Pancreas (tissue), 10 donors: ENCODE data around the gene AGPAT4. TPM values are rescaled to one million over a fixed set of nuclear protein-coding genes. Genes with fewer than 3 reads are reported as not detected.
A peak's percentile ranks its signal among the peaks of the same experiment; 100 is the strongest.
"Not testable (repeated sequence)": the region's sequence is repeated elsewhere in the genome, so short reads cannot be mapped to it uniquely, and the experiment has no call there.

Source experiments
- ATAC-seq, 4 donors: fragments of 200-7000 bp; cut with Tn5 transposase; one replicate each; pipeline versions ENCODE4 v1.8.0 to v1.9.1; 2020; ENCODE audit warnings: mild to moderate bottlenecking in 4 of 4, moderate library complexity in 4 of 4
- DNase-seq, 6 donors: peaks; one replicate each; pipeline ENCODE4 v3.0.0-alpha.2; 2020
- FAIRE-seq: peaks from 2 replicates; lab custom pipeline; 2012; peaks lifted over from hg19 to GRCh38; lab: Jason Lieb, UNC
- H3K27ac ChIP-seq, 4 donors: fragments of 200-600 bp; sonication (generic); 1 replicate in 3 of 4; 2 replicates in 1 of 4; pipeline versions ENCODE4 v1.5.0 to v1.8.0; 2020
- H3K27me3 ChIP-seq, 4 donors: fragments of 200-600 bp; one replicate each; pipeline ENCODE4 v1.8.0; 2021
- H3K36me3 ChIP-seq, 3 donors: fragments of 200-600 bp; sonication (generic) in 1 of 3; one replicate each; pipeline versions ENCODE4 v1.5.0 to v1.8.0; 2020 to 2021
- H3K4me1 ChIP-seq, 3 donors: fragments of 200-600 bp; one replicate each; pipeline ENCODE4 v1.8.0; 2021
- H3K4me3 ChIP-seq, 4 donors: fragments of 200-600 bp; sonication (generic) in 2 of 4; one replicate each; pipeline versions ENCODE4 v1.5.0 to v1.8.0; 2020 to 2021
- H3K9me3 ChIP-seq, 4 donors: fragments of 200-600 bp; one replicate each; pipeline ENCODE4 v1.8.0; 2021
- CTCF ChIP-seq, 4 donors: fragments of 200-600 bp; sonication (generic) in 3 of 4; IDR thresholded peaks; one replicate each; pipeline versions ENCODE4 v1.5.0 to v1.8.0; 2021; ENCODE audit warnings: antibody characterized with exemption in 4 of 4
- WGBS, 2 donors: extraction: QIAGEN DNeasy Blood & Tissue Kit; methylation state at CpG; one replicate each; pipeline ENCODE4 v1.1.7; 2013; 5-methylcytosine and 5-hydroxymethylcytosine counted together
- intact Hi-C, 3 donors: fragments of 100-400 bp; cut with DNase I; formaldehyde crosslinking; loops; one replicate each; pipeline versions ENCODE4 v1.11.1 to v1.14.2; 2022
- polyA plus RNA-seq, 2 donors: library from polyadenylated mRNA; stranded (reverse); fragments of 200-250 nt; gene quantifications; one replicate each; pipeline ENCODE4 v1.2.3, GENCODE V29; 2013
- total RNA-seq, 6 donors: library from RNA; stranded (reverse); fragmentation: NEBNext Ultra II Directional in 4 of 6; extraction: Animal tissue kit (Norgen Biotek cat#: 25700) in 4 of 6; gene quantifications; one replicate each; pipeline versions ENCODE4 v1.2.1 to v1.2.4, GENCODE V29; 2021 to 2023
- donor health status: healthy with polysubstance abuse.
- donor health status: DM: no; HTN: no; CAD: no; lungs with moderate emphysema.
- donor health status: DM: no; HTN: no; CAD: no.
- donor health status: control.
- donor health status: control.
- donor health status: Bipolar disorder and iron deficiency.
- donor health status: DM: yes; HTN: yes; CAD: no.
- donor health status: DM: no; HTN: no; CAD: no.
- donor health status: DM: no; HTN: no; CAD: no.
- donor health status: DM: yes; HTN: yes; CAD: no.

The AGPAT4 gene
- 1 to 10 TPM; 1.8 to 6.4 (median 2.7) TPM for total RNA-seq
- polyA plus RNA-seq = 1 to 10 TPM; 1.6 to 2.3 TPM

- peak in 4 of 6 donors; percentile 45 to 73 (median 58) for DNase-seq
- Histone ChIP-seq H3K9me3 (no peaks in the 10 kb centered on the region), H3K27ac (peak within 1 kb of the TSS in 2 of 4 donors; percentile 38 to 39), H3K4me1 (peaks cover 0 to 7% (median 4%) of the 10 kb centered on the region in 3 donors), H3K36me3 (no peaks in the 10 kb centered on the region), H3K27me3 (no peaks in the 10 kb centered on the region), H3K4me3 (peak within 1 kb of the TSS; percentile 18 to 57 (median 32))
- ATAC-seq = peak; percentile 94 to 99 (median 98)
- no peak for TF ChIP-seq CTCF (IDR thresholded peaks at IDR 0.05)
- peak; percentile 97 for FAIRE-seq
- WGBS, 2 donors = 0 to 1% methylated on average over 19 to 21 of the region's 21 CpGs
- intact Hi-C loops = no loop called here
Measured at GRCh38 chr6:161273752-161274487, at the start of gene AGPAT4. TSS of gene AGPAT4 (minus strand) at chr6:161274061. CDS start at chr6:161232213, 41,848 bp downstream.

- WGBS, 2 donors = 27 to 31% methylated on average over 2 of the region's 2 CpGs
- Histone ChIP-seq H3K4me3 (no peak overlapping the region), H3K4me1 (no peaks in the 10 kb centered on the region), H3K27me3 (no peaks in the 10 kb centered on the region), H3K9me3 (no peaks in the 10 kb centered on the region), H3K27ac (no peak overlapping the region), H3K36me3 (no peaks in the 10 kb centered on the region)
- intact Hi-C loops = no loop called here
- FAIRE-seq (no peak), DNase-seq (no peak), ATAC-seq (no peak)
- TF ChIP-seq CTCF (IDR thresholded peaks at IDR 0.05) = no peak
Measured at GRCh38 chr6:161319231-161319630, 45.4 kb upstream of the AGPAT4 start.

- FAIRE-seq (no peak), ATAC-seq (peak in 3 of 4 donors; percentile 18 to 61 (median 30)), DNase-seq (no peak)
- WGBS, 2 donors = 56 to 68% methylated on average over 6 of the region's 6 CpGs
- Histone ChIP-seq H3K4me3 (no peak overlapping the region), H3K36me3 (no peaks in the 10 kb centered on the region), H3K9me3 (no peaks in the 10 kb centered on the region), H3K4me1 (no peaks in the 10 kb centered on the region), H3K27ac (no peak overlapping the region), H3K27me3 (no peaks in the 10 kb centered on the region)
- intact Hi-C loops = no loop called here
- no peak for TF ChIP-seq CTCF (IDR thresholded peaks at IDR 0.05)
Measured at GRCh38 chr6:161318456-161318855, 44.6 kb upstream of the AGPAT4 start.

GRCh38 chr6:161316531-161316930 lies 42.7 kb upstream of the AGPAT4 start:
- Histone ChIP-seq H3K27ac (no peak overlapping the region), H3K36me3 (no peaks in the 10 kb centered on the region), H3K4me1 (no peaks in the 10 kb centered on the region), H3K27me3 (no peaks in the 10 kb centered on the region), H3K9me3 (no peaks in the 10 kb centered on the region), H3K4me3 (no peak overlapping the region)
- no peak for TF ChIP-seq CTCF (IDR thresholded peaks at IDR 0.05)
- intact Hi-C loops = no loop called here
- 94 to 97% methylated on average over 3 of the region's 3 CpGs for WGBS, 2 donors
- no peak for FAIRE-seq
- no peak for ATAC-seq
- no peak for DNase-seq

- 76 to 80% methylated on average over 15 of the region's 15 CpGs for WGBS, 2 donors
Measured at GRCh38 chr6:161315246-161315917, 41.5 kb upstream of the AGPAT4 start.

GRCh38 chr6:161314541-161315245 lies 40.8 kb upstream of the AGPAT4 start:
- FAIRE-seq, H3K4me3 ChIP-seq, intact Hi-C loops, ATAC-seq, H3K36me3 ChIP-seq, H3K9me3 ChIP-seq, H3K27ac ChIP-seq, DNase-seq, H3K4me1 ChIP-seq, H3K27me3 ChIP-seq: not testable (repeated sequence)
- 93 to 95% methylated on average over 20 of the region's 20 CpGs for WGBS, 2 donors

More at GRCh38 chr6:161315246-161315917, 41.5 kb upstream of the AGPAT4 start:
- intact Hi-C loops, DNase-seq, H3K36me3 ChIP-seq, H3K27ac ChIP-seq, H3K27me3 ChIP-seq, FAIRE-seq, ATAC-seq, H3K4me3 ChIP-seq, H3K4me1 ChIP-seq, H3K9me3 ChIP-seq: not testable (repeated sequence)
